Endothelial cell of umbilical vein (primary cell): ENCODE data around the gene TMEM95. TPM values are rescaled to one million over a fixed set of nuclear protein-coding genes. Genes with fewer than 3 reads are reported as not detected.

Source experiments
- BruUV-seq: library from RNA; stranded (reverse); fragments of 400-500 nt; replicated peaks from 2 replicates; lab custom pipeline; 2021; lab: Mats Ljungman, UMichigan
- CTCF ChIA-PET: fragments of 300-600, 350-600 bp; sonication (Branson Sonifier 250); formaldehyde crosslinking; loops from one replicate; lab custom pipeline; 2021; ENCODE audit warnings: antibody characterized with exemption, inconsistent platforms; lab: Charles Lee
- POLR2A ChIA-PET: fragments of 300-600, 350-600 bp; sonication (Branson Sonifier 250); formaldehyde crosslinking; loops from one replicate; lab custom pipeline; 2021; ENCODE audit warnings: antibody characterized with exemption, inconsistent platforms; lab: Charles Lee
- DNase-seq: peaks from one replicate; pipeline ENCODE4 v3.0.0-alpha.2; 2011; ENCODE audit warnings: low read depth, low spot score
- FAIRE-seq: peaks from 2 replicates; lab custom pipeline; 2011; peaks lifted over from hg19 to GRCh38; lab: Jason Lieb, UNC
- H2AFZ ChIP-seq: 2 replicates; pipeline ENCODE4 v1.6.0; 2012; ENCODE audit warnings: low read depth, low read length, control low read depth, inconsistent platforms
- H3K27ac ChIP-seq: 2 replicates; pipeline ENCODE4 v1.5.1; 2011; ENCODE audit warnings: low read depth, mild to moderate bottlenecking, control low read depth, low read length, moderate library complexity; ENCODE audit not compliant: insufficient read depth
- H3K27me3 ChIP-seq, 2 experiments: 2 replicates each; pipeline versions ENCODE4 v1.6.0 to v1.6.1; 2011; ENCODE audit warnings: low read length in 2 of 2, mixed read lengths in 1 of 2; ENCODE audit not compliant: control insufficient read depth in 2 of 2, insufficient read depth in 2 of 2
- H3K36me3 ChIP-seq, 2 experiments: 2 replicates in 1 of 2; 3 replicates in 1 of 2; pipeline ENCODE4 v1.5.1; 2011; ENCODE audit warnings: low read length in 2 of 2, mild to moderate bottlenecking in 1 of 2, moderate library complexity in 1 of 2; ENCODE audit not compliant: control insufficient read depth in 2 of 2, insufficient read depth in 2 of 2; ENCODE audit errors: extremely low read depth in 1 of 2
- H3K4me1 ChIP-seq: 3 replicates; pipeline ENCODE4 v1.5.1; 2011; ENCODE audit warnings: mild to moderate bottlenecking, low read length; ENCODE audit not compliant: control insufficient read depth, insufficient read depth; ENCODE audit errors: extremely low read depth
- H3K4me2 ChIP-seq: 2 replicates; pipeline ENCODE4 v1.6.1; 2011; ENCODE audit warnings: low read length, control low read depth, mixed read lengths; ENCODE audit not compliant: insufficient read depth
- H3K4me3 ChIP-seq, 3 experiments: fragments of 200-600 bp in 1 of 3; sonication (generic), shearing (Covaris generic) in 1 of 3; replicated peaks in 1 of 3; 2 replicates each; pipeline ENCODE4 v1.5.1; 2011 to 2016; ENCODE audit warnings: control low read depth in 3 of 3, low read length in 3 of 3, mild to moderate bottlenecking in 2 of 3, inconsistent platforms in 1 of 3, low read depth in 1 of 3, moderate library complexity in 1 of 3; ENCODE audit not compliant: insufficient read depth in 1 of 3
- H3K79me2 ChIP-seq: 2 replicates; pipeline ENCODE4 v1.6.0; 2012; ENCODE audit warnings: low read length, inconsistent platforms; ENCODE audit not compliant: control insufficient read depth, insufficient read depth
- H3K9ac ChIP-seq: replicated peaks from 2 replicates; pipeline ENCODE3; 2011; ENCODE audit warnings: low read length, control low read depth; ENCODE audit not compliant: insufficient read depth; ENCODE audit errors: extremely low read depth
- H3K9me1 ChIP-seq: replicated peaks from 3 replicates; pipeline ENCODE4 v1.6.0; 2011; ENCODE audit warnings: mild to moderate bottlenecking, low read length; ENCODE audit not compliant: control insufficient read depth, insufficient read depth; ENCODE audit errors: extremely low read depth
- H3K9me3 ChIP-seq: replicated peaks from 2 replicates; pipeline ENCODE4 v1.5.1; 2012; ENCODE audit warnings: low read length, inconsistent platforms; ENCODE audit not compliant: control insufficient read depth, insufficient read depth
- H4K20me1 ChIP-seq: replicated peaks from 2 replicates; pipeline ENCODE3; 2011; ENCODE audit warnings: mild to moderate bottlenecking, low read length; ENCODE audit not compliant: control insufficient read depth, insufficient read depth; ENCODE audit errors: extremely low read depth
- EZH2 ChIP-seq: IDR thresholded peaks from 2 replicates; pipeline ENCODE4 v1.6.1; 2012; ENCODE audit warnings: borderline replicate concordance, low read depth, mild to moderate bottlenecking, moderate library complexity, low read length, inconsistent platforms; ENCODE audit not compliant: severe bottlenecking
- FOS ChIP-seq: IDR thresholded peaks from 2 replicates; pipeline ENCODE4 v1.6.1; 2011; ENCODE audit warnings: mild to moderate bottlenecking, low read length, moderate library complexity, borderline replicate concordance; ENCODE audit not compliant: insufficient read depth
- GATA2 ChIP-seq: IDR thresholded peaks from 2 replicates; pipeline ENCODE4 v1.7.0; 2011; ENCODE audit warnings: low read depth, mild to moderate bottlenecking, moderate library complexity, mixed read lengths, low read length; ENCODE audit not compliant: insufficient read length, insufficient read depth
- JUN ChIP-seq: IDR thresholded peaks from 2 replicates; pipeline ENCODE4 v1.6.1; 2011; ENCODE audit warnings: borderline replicate concordance, low read depth; ENCODE audit not compliant: insufficient read length, insufficient read depth
- MYC ChIP-seq: IDR thresholded peaks from one replicate; pipeline ENCODE4 v1.6.1; 2011; ENCODE audit warnings: mild to moderate bottlenecking, low read depth, low read length
- POLR2A ChIP-seq: IDR thresholded peaks from 2 replicates; pipeline ENCODE4 v1.6.1; 2012; ENCODE audit warnings: low read depth, mild to moderate bottlenecking, control low read depth, low read length
- POLR2AphosphoS5 ChIP-seq: IDR thresholded peaks from 2 replicates; pipeline ENCODE4 v1.6.1; 2012; ENCODE audit warnings: low read depth, mild to moderate bottlenecking, control low read depth, low read length, moderate library complexity; ENCODE audit not compliant: insufficient read depth
- dilution Hi-C: fragments of 300-500 bp; cut with MboI; formaldehyde crosslinking; loops from one replicate; pipeline ENCODE4 v1.15.0; 2019; ENCODE audit warnings: low sequenced_read_pairs; ENCODE audit not compliant: extremely low pct_ligation_motif_present
- intact Hi-C: fragments of 100-400 bp; cut with micrococcal nuclease; formaldehyde crosslinking; loops from one replicate; pipeline ENCODE4 v1.10.0; 2022
- polyA plus RNA-seq, 4 experiments: library from polyadenylated mRNA; depleted of rRNA in 3 of 4; stranded (reverse) in 3 of 4; unstranded in 1 of 4; fragments of >200 nt; gene quantifications; 2 replicates each; pipeline versions ENCODE4 v1.2.1 to v1.2.3, GENCODE V29; 2011 to 2012; ENCODE audit warnings: missing spikeins in 1 of 4
- total RNA-seq: library from RNA; stranded (reverse); gene quantifications from 2 replicates; pipeline ENCODE4 v1.2.3, GENCODE V29; 2021
- TF ChIP-seq, protein P1 (sequence below), 2 donors: IDR thresholded peaks; 1 replicate in 1 of 2; 2 replicates in 1 of 2; pipeline ENCODE4 v1.5.1; 2011; ENCODE audit warnings: low read length in 2 of 2, mild to moderate bottlenecking in 2 of 2, moderate library complexity in 2 of 2, control low read depth in 1 of 2, inconsistent platforms in 1 of 2, low read depth in 1 of 2; ENCODE audit not compliant: insufficient read depth in 1 of 2; ENCODE audit errors: extremely low read depth in 1 of 2
- TF ChIP-seq, protein P2 (sequence below): IDR thresholded peaks from 2 replicates; pipeline ENCODE4 v1.6.1; 2011; ENCODE audit not compliant: insufficient read depth, insufficient read length

TMEM95 gene
- total and polyA plus RNA-seq, 2 donors (not counting 3 experiments of a cell fraction or from before 2014, with no cell fraction given) = not detected

DNA sequence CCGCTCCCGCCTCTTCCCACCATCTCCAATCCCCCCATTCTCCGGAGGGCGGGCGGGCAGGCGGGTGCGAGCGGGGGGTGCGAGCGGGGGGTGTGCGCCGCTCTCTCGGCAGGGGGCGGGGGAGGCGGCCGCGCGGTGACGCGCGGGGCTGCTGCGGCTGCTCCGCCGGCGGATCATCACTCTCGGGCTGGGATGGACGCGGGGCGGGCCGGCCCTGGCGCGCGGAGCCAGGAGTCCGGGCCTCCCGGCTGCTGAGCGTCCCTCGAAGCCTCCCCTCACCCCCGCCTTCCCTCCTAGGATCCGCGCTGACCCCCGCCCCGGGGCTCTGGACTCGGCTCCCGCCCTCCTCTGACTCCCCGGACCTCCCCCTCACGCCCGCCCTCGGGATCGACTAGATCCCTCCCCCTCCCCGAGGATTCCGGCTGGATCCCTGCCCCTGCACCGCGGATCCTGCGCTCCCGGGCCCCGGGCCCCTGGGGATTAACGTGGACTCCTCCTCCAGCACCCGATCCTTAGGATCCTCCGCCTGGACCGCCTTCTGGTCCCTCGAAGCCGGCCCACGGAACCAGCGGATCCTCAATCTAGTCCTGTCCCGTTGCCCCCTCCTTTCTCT lies 49.9 kb downstream of the TMEM95 start:
- DNase-seq = peak; percentile 41
- H3K4me3 ChIP-seq = peak overlapping the region; percentile 38 to 59 (median 52)
- H3K9me3 ChIP-seq = no peaks in the 10 kb centered on the region
- intact Hi-C loops = loop anchor here (1.0 to 2.0 kb wide), 5 partner anchors 11 to 282 kb away; partner anchors contain the start of genes PLSCR3, POLR2A, SENP3 and TMEM102
- no peaks in the 10 kb centered on the region for H3K27me3 ChIP-seq
- H3K4me2 ChIP-seq = peak overlapping the region; percentile 39
- no peaks in the 10 kb centered on the region for H3K9me1 ChIP-seq
- dilution Hi-C loops = no loop called here
- TSS peak; percentile 74 for BruUV-seq
- POLR2A ChIA-PET = interaction anchor here (0.7 to 1.4 kb wide), 9 partner anchors 10 to 228 kb away, joined by 3 to 14 read pairs (median 5); partner anchors contain the start of genes MPDU1, PLSCR3, POLR2A and TMEM102
- peaks cover 12% of the 10 kb centered on the region for H3K4me1 ChIP-seq
- CTCF ChIA-PET = interaction anchor here (0.6 to 2.9 kb wide), 11 partner anchors 11 to 282 kb away, joined by 3 to 40 read pairs (median 3); partner anchors contain the start of genes PLSCR3, TMEM102, TMEM95 and TP53
- peak; percentile 4 for FAIRE-seq
- peaks cover 4% of the 10 kb centered on the region for H3K79me2 ChIP-seq
- H3K27ac ChIP-seq = no peak overlapping the region
- H3K9ac ChIP-seq = peak overlapping the region; percentile 41
- no peaks in the 10 kb centered on the region for H4K20me1 ChIP-seq
- peaks cover 0 to 11% of the 10 kb centered on the region in 2 experiments for H3K36me3 ChIP-seq
- TF ChIP-seq EZH2 = no peak
- no peak for TF ChIP-seq FOS
- no peak for TF ChIP-seq GATA2
- TF ChIP-seq POLR2A = no peak
- TF ChIP-seq, protein P1, sequence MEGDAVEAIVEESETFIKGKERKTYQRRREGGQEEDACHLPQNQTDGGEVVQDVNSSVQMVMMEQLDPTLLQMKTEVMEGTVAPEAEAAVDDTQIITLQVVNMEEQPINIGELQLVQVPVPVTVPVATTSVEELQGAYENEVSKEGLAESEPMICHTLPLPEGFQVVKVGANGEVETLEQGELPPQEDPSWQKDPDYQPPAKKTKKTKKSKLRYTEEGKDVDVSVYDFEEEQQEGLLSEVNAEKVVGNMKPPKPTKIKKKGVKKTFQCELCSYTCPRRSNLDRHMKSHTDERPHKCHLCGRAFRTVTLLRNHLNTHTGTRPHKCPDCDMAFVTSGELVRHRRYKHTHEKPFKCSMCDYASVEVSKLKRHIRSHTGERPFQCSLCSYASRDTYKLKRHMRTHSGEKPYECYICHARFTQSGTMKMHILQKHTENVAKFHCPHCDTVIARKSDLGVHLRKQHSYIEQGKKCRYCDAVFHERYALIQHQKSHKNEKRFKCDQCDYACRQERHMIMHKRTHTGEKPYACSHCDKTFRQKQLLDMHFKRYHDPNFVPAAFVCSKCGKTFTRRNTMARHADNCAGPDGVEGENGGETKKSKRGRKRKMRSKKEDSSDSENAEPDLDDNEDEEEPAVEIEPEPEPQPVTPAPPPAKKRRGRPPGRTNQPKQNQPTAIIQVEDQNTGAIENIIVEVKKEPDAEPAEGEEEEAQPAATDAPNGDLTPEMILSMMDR (IDR thresholded peaks at IDR 0.05; ENCODE audit: extremely low read depth in 1 of 2, insufficient read depth in 1 of 2, low read depth in 1 of 2, low read length in 2 of 2) = no peak
- no peak for TF ChIP-seq MYC
- TF ChIP-seq POLR2AphosphoS5 = no peak
- TF ChIP-seq, protein P2, sequence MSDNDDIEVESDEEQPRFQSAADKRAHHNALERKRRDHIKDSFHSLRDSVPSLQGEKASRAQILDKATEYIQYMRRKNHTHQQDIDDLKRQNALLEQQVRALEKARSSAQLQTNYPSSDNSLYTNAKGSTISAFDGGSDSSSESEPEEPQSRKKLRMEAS = no peak
- TF ChIP-seq JUN = no peak
- H2AFZ ChIP-seq = peak overlapping the region; percentile 78
